Activated CD4-positive, alpha-beta T cell treated with anti-CD3 and anti-CD28 coated beads, Interleukin-2, amount 50 U/mL, for 48 hours (primary cell): ENCODE data around the gene NCBP3.
A peak's percentile ranks its signal among the peaks of the same experiment; 100 is the strongest.

ENCODE experiments used
- DNase-seq, 2 experiments: peaks; one replicate each; pipeline ENCODE4 v3.0.0-alpha.2; 2020

Gene NCBP3

DNA sequence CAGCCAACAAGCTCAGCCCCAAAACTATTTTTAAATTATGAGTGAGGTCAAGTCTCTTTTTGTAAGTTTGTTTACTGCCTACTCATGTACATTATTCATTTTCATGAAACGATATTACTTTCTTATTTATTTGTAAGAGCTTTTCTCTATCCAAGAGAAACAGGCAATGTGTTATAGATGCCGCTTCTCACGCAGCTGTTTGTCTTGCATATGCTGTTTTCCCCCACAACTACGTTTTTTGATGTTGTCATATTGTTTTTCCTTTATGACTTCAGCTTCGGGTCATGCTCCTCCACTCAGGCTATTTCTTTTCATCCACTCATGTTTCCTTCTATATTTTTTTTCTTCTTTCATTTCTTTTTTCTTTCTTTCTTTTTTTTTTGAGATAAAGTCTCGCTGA, 65.1 kb downstream of the NCBP3 start:
- no peak for DNase-seq

DNA sequence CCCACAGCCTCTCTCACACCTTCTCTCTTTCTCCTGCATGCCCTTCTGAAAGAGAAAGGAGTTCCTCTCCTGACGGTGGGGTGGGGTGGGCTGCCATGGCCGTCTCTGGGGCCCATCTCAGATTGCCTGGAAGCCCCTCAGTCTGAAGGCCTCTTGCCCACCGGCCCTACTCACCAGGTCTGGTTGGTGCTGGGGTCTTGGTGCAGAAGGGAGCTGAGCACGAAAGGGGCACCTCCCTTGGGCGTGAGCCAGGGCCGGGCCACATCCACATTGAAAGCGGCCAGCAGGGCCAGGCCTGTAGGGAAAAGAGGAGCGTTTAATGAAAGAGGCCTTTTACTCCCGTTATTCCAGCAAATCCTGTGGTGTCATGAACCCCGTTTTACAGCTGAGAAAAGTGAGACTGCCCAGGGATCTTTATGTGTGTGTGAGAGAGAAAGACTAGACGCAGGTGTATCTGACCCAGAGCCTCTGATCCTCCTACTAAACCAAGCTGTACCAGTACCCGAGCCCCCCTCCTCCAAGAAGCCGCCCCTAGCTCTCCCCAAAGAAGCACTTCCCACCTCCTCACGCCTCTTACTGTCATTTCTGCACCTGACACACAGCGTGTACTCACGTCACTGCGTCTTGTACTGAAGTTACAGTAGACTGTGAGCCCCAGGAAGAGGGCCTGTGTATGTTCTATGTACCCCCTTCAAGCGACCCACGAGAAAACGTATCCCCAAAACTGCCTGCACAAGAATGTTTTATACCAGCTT, 68.5 kb downstream of the NCBP3 start:
- no peak for DNase-seq

DNA sequence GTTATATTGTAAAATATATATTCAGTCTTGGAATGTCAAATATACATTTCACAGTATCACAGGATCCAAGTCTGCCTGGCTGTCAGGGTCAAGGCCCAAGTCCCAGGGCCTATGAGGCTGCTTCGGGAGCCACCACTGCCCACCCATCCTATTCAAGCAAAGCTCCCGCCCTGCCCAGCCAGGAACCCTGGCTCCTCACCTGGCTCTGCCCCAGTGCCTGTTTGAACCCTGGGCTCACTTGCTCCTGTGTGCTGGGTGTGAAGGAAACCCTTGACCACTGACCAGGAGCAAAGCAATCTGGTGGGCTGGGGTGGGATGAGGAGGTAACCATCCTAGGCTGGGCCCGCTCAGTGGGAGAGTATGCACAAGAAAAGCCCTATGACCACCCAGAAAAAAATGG, 72.1 kb downstream of the NCBP3 start:
- DNase-seq, result no peak

- DNase-seq, result no peak
Measured at GRCh38 chr17:3773511-3773910, 72.5 kb downstream of the NCBP3 start.

GRCh38 chr17:3772764-3773163, 73.3 kb downstream of the NCBP3 start:
- DNase-seq, result no peak

- no peak for DNase-seq
Measured at GRCh38 chr17:3771140-3771539, 74.9 kb downstream of the NCBP3 start.

DNA sequence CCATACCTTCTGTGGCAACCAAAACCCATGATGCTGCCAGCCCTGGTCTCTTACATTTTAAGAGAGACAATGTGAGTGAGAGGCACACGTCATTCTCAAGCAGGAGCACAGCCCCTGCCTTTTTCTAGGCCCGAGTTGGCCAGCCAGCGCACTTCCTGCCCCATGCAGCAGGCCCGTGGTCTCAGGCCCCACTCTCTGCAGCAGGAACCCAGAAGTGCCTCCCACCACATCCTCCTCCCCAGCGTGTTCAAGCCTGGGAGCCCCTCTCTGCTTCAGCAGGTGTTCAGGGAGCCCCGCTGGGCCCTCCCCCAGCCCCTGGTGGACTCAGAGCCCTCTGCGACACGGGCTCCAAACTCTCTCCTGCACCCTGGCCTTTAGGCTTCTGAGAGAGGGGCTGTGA, 75.6 kb downstream of the NCBP3 start:
- no peak for DNase-seq

GRCh38 chr17:3768769-3769168, 77.3 kb downstream of the NCBP3 start:
- DNase-seq, result no peak

DNA sequence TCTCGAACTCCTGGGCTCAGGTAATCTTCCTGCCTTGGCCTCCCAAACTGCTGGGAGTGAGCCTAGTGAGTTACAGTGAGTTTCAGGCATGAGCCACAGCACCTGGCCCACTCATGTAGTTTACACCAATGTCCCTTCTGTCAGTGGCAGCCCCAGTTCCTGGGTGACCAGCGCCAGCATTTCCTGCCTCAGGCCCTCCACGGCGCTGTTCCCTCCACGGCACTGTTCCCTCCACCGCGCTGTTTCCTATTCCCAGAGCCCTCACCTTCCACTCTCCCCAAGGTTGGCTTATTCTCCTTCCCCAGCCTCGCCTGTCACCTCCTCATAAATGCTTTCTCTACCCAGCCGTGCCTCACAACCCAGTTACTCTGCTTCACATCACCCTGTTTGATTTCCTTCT, 77.7 kb downstream of the NCBP3 start:
- no peak for DNase-seq

DNA sequence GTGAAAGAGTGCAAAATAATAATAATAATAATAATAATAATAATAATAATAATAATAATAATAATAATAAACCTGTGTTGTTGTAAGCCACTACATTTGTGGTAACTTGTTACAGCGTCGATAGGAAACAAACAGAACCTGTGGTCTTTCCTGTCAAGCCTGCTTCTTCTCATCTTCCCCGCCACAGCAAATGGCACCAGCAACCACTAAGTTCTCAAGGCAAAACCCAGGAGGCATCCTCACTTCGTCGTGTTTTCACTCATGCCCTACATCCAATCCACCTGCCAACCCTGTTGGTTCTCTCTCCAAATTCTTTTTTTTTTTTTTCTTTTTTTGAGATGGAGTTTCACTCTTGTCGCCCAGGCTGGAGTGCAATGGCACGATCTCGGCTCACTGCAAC, 79.3 kb downstream of the NCBP3 start:
- no peak for DNase-seq

GRCh38 chr17:3765981-3766380, 80.1 kb downstream of the NCBP3 start:
- no peak for DNase-seq

GRCh38 chr17:3763777-3764170, 82.3 kb downstream of the NCBP3 start:
- no peak for DNase-seq

- peak; percentile 28 to 48 for DNase-seq
Measured at GRCh38 chr17:3762922-3763776, 82.9 kb downstream of the NCBP3 start.

DNA sequence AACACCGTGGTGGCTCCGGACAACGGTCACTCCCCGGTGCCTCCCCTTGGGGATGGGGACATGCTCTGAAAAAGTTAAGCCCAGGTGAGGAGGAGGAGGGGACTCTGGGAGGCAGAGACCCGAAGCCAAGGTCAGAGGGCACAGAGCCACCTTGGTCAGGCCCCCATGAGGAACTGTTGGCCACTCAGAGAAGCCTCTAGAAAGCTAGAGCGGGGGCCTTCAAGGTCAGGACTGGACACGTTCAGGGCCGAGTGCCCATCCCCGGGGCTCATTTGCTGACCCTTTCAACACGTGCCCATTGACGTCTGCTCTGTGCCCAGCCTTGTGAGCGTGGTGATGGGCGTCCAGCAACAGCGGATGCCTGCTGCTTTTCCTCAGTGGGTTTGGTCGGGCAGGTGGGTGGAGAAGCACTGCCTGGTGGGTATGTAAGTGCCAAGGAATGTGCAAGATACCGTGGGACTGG, 84.1 kb downstream of the NCBP3 start:
- no peak for DNase-seq

- no peak for DNase-seq
Measured at GRCh38 chr17:3761036-3761917, 84.8 kb downstream of the NCBP3 start.

DNA sequence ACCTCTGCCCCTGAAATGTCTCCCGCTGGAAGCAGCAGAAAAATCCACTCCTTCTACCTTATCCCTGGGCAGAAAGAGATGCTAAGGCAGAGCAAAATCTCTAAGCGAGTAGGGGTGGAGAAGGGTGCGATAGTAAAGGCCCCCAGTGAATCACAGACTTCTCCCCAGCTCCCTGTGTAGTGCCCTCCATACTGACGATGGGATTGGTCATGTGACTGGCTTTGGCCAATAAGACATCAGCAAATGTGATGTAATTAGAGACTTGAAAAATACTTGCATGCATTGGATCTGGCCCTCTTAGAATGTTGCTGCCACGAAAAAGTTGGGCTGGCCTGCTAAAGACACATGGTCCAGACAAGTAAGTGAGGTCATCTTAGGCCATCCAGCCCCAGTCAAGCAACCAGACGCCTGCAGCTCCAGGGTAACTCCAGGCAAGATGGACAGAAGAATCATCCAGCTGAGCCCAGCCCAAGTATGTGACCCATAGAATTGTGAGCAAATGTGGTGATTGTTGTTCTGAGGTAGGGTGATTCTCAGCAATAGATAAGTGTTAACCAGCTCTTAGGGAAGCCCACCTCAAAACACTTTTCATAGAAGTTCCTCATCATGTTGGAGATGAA, 86.3 kb downstream of the NCBP3 start:
- DNase-seq, result no peak

- no peak for DNase-seq
Measured at GRCh38 chr17:3755335-3756030, 90.6 kb downstream of the NCBP3 start.

GRCh38 chr17:3754458-3755334, 91.3 kb downstream of the NCBP3 start:
- peak; percentile 59 to 60 for DNase-seq

DNA sequence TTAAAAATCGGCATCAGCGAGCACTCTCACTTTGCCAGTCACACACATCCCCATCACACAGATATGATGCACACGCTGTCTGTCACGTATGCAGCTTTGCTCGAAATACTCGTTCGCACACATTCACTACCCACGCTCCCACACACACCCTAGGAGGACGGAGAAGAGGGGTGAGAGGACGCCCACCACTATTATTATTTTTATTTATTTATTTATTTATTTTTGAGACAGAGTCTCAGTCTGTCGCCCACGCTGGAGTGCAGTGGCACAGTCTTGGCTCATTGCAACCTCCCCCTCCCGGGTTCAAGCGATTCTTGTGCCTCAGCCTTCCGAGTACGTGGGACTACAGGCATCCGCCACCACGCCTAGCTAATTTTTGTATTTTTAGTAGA, 92.0 kb downstream of the NCBP3 start:
- no peak for DNase-seq

GRCh38 chr17:3753624-3754023, 92.4 kb downstream of the NCBP3 start:
- no peak for DNase-seq
